Prostate gland (tissue), 2 donors: Measurements from ENCODE around the gene TP53I13. TPM values are rescaled to one million over a fixed set of nuclear protein-coding genes. Genes with fewer than 3 reads are reported as not detected.

Experiments
- DNase-seq: peaks from one replicate; pipeline ENCODE4 v3.0.0-alpha.2; 2019; ENCODE audit warnings: low spot score
- H3K27ac ChIP-seq, 2 donors: fragments of 200-600 bp; sonication (generic); 2 replicates each; pipeline ENCODE4 v1.5.1; 2017 to 2019
- H3K27me3 ChIP-seq: fragments of 200-600 bp; sonication (generic); replicated peaks from 2 replicates; pipeline ENCODE4 v1.5.1; 2019; ENCODE audit not compliant: insufficient read depth
- H3K36me3 ChIP-seq, 2 donors: fragments of 200-600 bp; sonication (generic); 1 replicate in 1 of 2; 2 replicates in 1 of 2; pipeline versions ENCODE4 v1.5.1 to v1.8.1; 2017 to 2019
- H3K4me1 ChIP-seq: fragments of 200-600 bp; sonication (generic); replicated peaks from 2 replicates; pipeline ENCODE4 v1.5.1; 2019
- H3K4me3 ChIP-seq, 2 donors: fragments of 200-600 bp; sonication (generic); 2 replicates each; pipeline ENCODE4 v1.5.1; 2017 to 2019
- H3K9me3 ChIP-seq: fragments of 200-600 bp; sonication (generic); 2 replicates; pipeline ENCODE4 v1.5.1; 2017
- CTCF ChIP-seq, 4 experiments: fragments of 200-600 bp in 2 of 4; fragments of 450-650 bp in 2 of 4; sonication (generic) in 2 of 4; IDR thresholded peaks; 1 replicate in 3 of 4; 2 replicates in 1 of 4; pipeline ENCODE4 v1.5.1; 2016 to 2019; ENCODE audit warnings: antibody characterized with exemption in 4 of 4, mild to moderate bottlenecking in 2 of 4, moderate library complexity in 2 of 4
- POLR2A ChIP-seq: fragments of 450-650 bp; IDR thresholded peaks from one replicate; pipeline ENCODE4 v1.6.1; 2016; ENCODE audit warnings: antibody characterized with exemption, mild to moderate bottlenecking
- POLR2AphosphoS5 ChIP-seq: sonication (generic); formaldehyde crosslinking; IDR thresholded peaks from one replicate; pipeline ENCODE4 v1.6.1; 2017; ENCODE audit warnings: antibody characterized with exemption
- WGBS: methylation state at CpG from one replicate; pipeline ENCODE4 v1.1.5; 2018; 5-methylcytosine and 5-hydroxymethylcytosine counted together
- intact Hi-C: fragments of 100-400 bp; cut with DNase I; formaldehyde crosslinking; loops from one replicate; pipeline ENCODE4 v1.14.2; 2022
- total RNA-seq, 2 donors: library from RNA; depleted of rRNA; stranded (reverse); fragments of >200 nt; gene quantifications; one replicate each; pipeline ENCODE4 v1.1.0, GENCODE V29; 2016

TP53I13 gene
- total RNA-seq, 2 donors from 2014 or later = 52.5 to 82.0 TPM

- intact Hi-C loops = no loop called here
- Histone ChIP-seq H3K27ac (no peak overlapping the region), H3K9me3 (no peaks in the 10 kb centered on the region), H3K4me1 (no peaks in the 10 kb centered on the region), H3K27me3 (no peaks in the 10 kb centered on the region), H3K4me3 (no peak overlapping the region), H3K36me3 (peaks cover 0 to 6% of the 10 kb centered on the region in 2 donors)
- no peak for TF ChIP-seq POLR2A
- TF ChIP-seq CTCF (IDR thresholded peaks at IDR 0.05) = no peak
- TF ChIP-seq POLR2AphosphoS5 = no peak
- WGBS = 86% methylated on average over 1 of the region's 1 CpG
- DNase-seq = no peak
Measured at GRCh38 chr17:29546085-29546484, 22.4 kb upstream of the TP53I13 start.

- Histone ChIP-seq H3K4me1 (no peaks in the 10 kb centered on the region), H3K27me3 (no peaks in the 10 kb centered on the region), H3K27ac (no peak overlapping the region), H3K9me3 (no peaks in the 10 kb centered on the region), H3K36me3 (peaks cover 0 to 6% of the 10 kb centered on the region in 2 donors), H3K4me3 (no peak overlapping the region)
- TF ChIP-seq CTCF (IDR thresholded peaks at IDR 0.05) (no peak), POLR2AphosphoS5 (no peak), POLR2A (no peak)
- DNase-seq = no peak
- 59% methylated on average over 1 of the region's 1 CpG for WGBS
- intact Hi-C loops = no loop called here
Measured at GRCh38 chr17:29546830-29547229, 21.7 kb upstream of the TP53I13 start.

- intact Hi-C loops = no loop called here
- H3K4me3 ChIP-seq = no peak overlapping the region
- no peak for DNase-seq
- no peaks in the 10 kb centered on the region for H3K9me3 ChIP-seq
- H3K27ac ChIP-seq = no peak overlapping the region
- H3K36me3 ChIP-seq = no peaks in the 10 kb centered on the region
- no peak for TF ChIP-seq POLR2A
- H3K4me1 ChIP-seq = no peaks in the 10 kb centered on the region
- H3K27me3 ChIP-seq = no peaks in the 10 kb centered on the region
- WGBS = 23% methylated on average over 5 of the region's 5 CpGs
Measured at GRCh38 chr17:29549177-29549923, 19.2 kb upstream of the TP53I13 start.

- WGBS = 62% methylated on average over 3 of the region's 3 CpGs
- Histone ChIP-seq H3K4me3 (no peak overlapping the region), H3K4me1 (no peaks in the 10 kb centered on the region), H3K27ac (no peak overlapping the region), H3K36me3 (no peaks in the 10 kb centered on the region), H3K27me3 (no peaks in the 10 kb centered on the region), H3K9me3 (no peaks in the 10 kb centered on the region)
- DNase-seq = no peak
- no peak for TF ChIP-seq POLR2A
- TF ChIP-seq CTCF (IDR thresholded peaks at IDR 0.05) = no peak
- no peak for TF ChIP-seq POLR2AphosphoS5
- intact Hi-C loops = no loop called here
Measured at GRCh38 chr17:29555840-29556239, 12.7 kb upstream of the TP53I13 start.

- H3K27ac ChIP-seq = no peak overlapping the region
- WGBS = 82% methylated on average over 1 of the region's 1 CpG
- intact Hi-C loops = no loop called here
Measured at GRCh38 chr17:29557085-29557738, 11.3 kb upstream of the TP53I13 start.

More at GRCh38 chr17:29557085-29557738, 11.3 kb upstream of the TP53I13 start:
- H3K36me3 ChIP-seq = no peaks in the 10 kb centered on the region
- H3K4me1 ChIP-seq = no peaks in the 10 kb centered on the region
- H3K4me3 ChIP-seq = no peak overlapping the region
- DNase-seq = no peak
- H3K27me3 ChIP-seq = no peaks in the 10 kb centered on the region
- H3K9me3 ChIP-seq = no peaks in the 10 kb centered on the region
- TF ChIP-seq CTCF (IDR thresholded peaks at IDR 0.05) (no peak), POLR2A (no peak), POLR2AphosphoS5 (no peak)
